ENCODE results near the gene GAB2.

Gene GAB2

DNA sequence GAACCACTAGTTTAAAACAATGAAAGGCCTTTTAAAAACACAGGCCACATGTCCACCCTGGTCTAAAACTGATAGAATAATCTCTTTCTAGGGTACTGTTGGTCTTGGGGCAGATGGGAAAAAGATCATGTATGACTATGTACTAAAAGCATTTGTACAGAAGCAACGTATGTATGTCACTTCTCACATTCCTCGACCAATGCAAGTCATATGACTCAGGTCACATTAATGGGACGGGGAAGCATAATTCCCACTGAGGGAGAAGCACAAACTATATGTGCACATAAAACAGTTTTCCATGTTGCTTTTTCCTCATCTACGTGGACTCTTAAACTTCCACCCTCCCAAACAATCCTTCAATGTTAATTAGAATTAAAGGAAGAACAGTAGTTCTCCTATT lies 32.2 kb upstream of the GAB2 start:
- no peak for TF ChIP-seq FOXP2 (optimal IDR thresholded peaks at IDR 0.05; ENCODE audit: borderline replicate concordance, extremely low read depth, extremely low read length, insufficient read depth)
- no peak for TF ChIP-seq TAF1 (IDR thresholded peaks at IDR 0.05; ENCODE audit: borderline replicate concordance, insufficient read depth, low read length)
- TF ChIP-seq, protein P1, sequence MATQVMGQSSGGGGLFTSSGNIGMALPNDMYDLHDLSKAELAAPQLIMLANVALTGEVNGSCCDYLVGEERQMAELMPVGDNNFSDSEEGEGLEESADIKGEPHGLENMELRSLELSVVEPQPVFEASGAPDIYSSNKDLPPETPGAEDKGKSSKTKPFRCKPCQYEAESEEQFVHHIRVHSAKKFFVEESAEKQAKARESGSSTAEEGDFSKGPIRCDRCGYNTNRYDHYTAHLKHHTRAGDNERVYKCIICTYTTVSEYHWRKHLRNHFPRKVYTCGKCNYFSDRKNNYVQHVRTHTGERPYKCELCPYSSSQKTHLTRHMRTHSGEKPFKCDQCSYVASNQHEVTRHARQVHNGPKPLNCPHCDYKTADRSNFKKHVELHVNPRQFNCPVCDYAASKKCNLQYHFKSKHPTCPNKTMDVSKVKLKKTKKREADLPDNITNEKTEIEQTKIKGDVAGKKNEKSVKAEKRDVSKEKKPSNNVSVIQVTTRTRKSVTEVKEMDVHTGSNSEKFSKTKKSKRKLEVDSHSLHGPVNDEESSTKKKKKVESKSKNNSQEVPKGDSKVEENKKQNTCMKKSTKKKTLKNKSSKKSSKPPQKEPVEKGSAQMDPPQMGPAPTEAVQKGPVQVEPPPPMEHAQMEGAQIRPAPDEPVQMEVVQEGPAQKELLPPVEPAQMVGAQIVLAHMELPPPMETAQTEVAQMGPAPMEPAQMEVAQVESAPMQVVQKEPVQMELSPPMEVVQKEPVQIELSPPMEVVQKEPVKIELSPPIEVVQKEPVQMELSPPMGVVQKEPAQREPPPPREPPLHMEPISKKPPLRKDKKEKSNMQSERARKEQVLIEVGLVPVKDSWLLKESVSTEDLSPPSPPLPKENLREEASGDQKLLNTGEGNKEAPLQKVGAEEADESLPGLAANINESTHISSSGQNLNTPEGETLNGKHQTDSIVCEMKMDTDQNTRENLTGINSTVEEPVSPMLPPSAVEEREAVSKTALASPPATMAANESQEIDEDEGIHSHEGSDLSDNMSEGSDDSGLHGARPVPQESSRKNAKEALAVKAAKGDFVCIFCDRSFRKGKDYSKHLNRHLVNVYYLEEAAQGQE (IDR thresholded peaks at IDR 0.05; ENCODE audit: insufficient read depth in 1 of 2, low read depth in 2 of 2, low read length in 2 of 2), result no peak
- TF ChIP-seq SIN3A (IDR thresholded peaks at IDR 0.05; ENCODE audit: borderline replicate concordance, insufficient read depth, low read length), result no peak
- TF ChIP-seq POLR2AphosphoS5 (IDR thresholded peaks at IDR 0.05; ENCODE audit: low read depth, low read length), result no peak

GRCh38 chr11:78446210-78446609 lies 28.6 kb upstream of the GAB2 start:
- no peak for TF ChIP-seq FOXP2 (optimal IDR thresholded peaks at IDR 0.05; ENCODE audit: borderline replicate concordance, extremely low read depth, extremely low read length, insufficient read depth)
- TF ChIP-seq SIN3A (IDR thresholded peaks at IDR 0.05; ENCODE audit: borderline replicate concordance, insufficient read depth, low read length), result no peak
- TF ChIP-seq, protein P1 (IDR thresholded peaks at IDR 0.05; ENCODE audit: insufficient read depth in 1 of 2, low read depth in 2 of 2, low read length in 2 of 2), result no peak
- no peak for TF ChIP-seq POLR2AphosphoS5 (IDR thresholded peaks at IDR 0.05; ENCODE audit: low read depth, low read length)
- TF ChIP-seq TAF1 (IDR thresholded peaks at IDR 0.05; ENCODE audit: borderline replicate concordance, insufficient read depth, low read length), result no peak

DNA sequence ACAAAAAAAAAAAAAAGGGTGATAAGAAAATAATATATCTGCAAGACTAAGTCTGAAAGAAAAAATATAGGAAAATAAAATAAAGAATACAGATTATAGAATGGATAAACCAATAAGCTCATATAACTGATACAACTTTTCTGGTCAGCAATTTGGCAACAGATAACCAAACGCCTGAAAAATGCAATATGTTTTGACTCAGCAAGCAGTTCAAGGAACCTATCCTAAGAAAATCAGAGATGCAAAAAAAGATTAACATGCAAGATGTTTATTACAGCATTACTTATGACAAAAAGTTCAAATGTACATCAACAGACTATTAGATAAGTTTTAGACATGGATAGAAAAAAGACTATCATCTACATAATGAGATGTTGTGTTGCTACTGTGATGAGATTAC lies 27.1 kb upstream of the GAB2 start:
- TF ChIP-seq SIN3A (IDR thresholded peaks at IDR 0.05; ENCODE audit: borderline replicate concordance, insufficient read depth, low read length), result no peak
- no peak for TF ChIP-seq TAF1 (IDR thresholded peaks at IDR 0.05; ENCODE audit: borderline replicate concordance, insufficient read depth, low read length)
- TF ChIP-seq, protein P1 (IDR thresholded peaks at IDR 0.05; ENCODE audit: insufficient read depth in 1 of 2, low read depth in 2 of 2, low read length in 2 of 2), result no peak
- TF ChIP-seq FOXP2 (optimal IDR thresholded peaks at IDR 0.05; ENCODE audit: borderline replicate concordance, extremely low read depth, extremely low read length, insufficient read depth), result no peak
- TF ChIP-seq POLR2AphosphoS5 (IDR thresholded peaks at IDR 0.05; ENCODE audit: low read depth, low read length), result no peak

GRCh38 chr11:78441956-78442355 lies 24.3 kb upstream of the GAB2 start:
- TF ChIP-seq FOXP2 (optimal IDR thresholded peaks at IDR 0.05; ENCODE audit: borderline replicate concordance, extremely low read depth, extremely low read length, insufficient read depth) (no peak), TAF1 (IDR thresholded peaks at IDR 0.05; ENCODE audit: borderline replicate concordance, insufficient read depth, low read length) (no peak), POLR2AphosphoS5 (IDR thresholded peaks at IDR 0.05; ENCODE audit: low read depth, low read length) (no peak), SIN3A (IDR thresholded peaks at IDR 0.05; ENCODE audit: borderline replicate concordance, insufficient read depth, low read length) (no peak)
- TF ChIP-seq, protein P1 (IDR thresholded peaks at IDR 0.05; ENCODE audit: insufficient read depth in 1 of 2, low read depth in 2 of 2, low read length in 2 of 2), result no peak
